Colonic mucosa (tissue), 4 donors: ENCODE data around the gene SFI1. TPM values are rescaled to one million over a fixed set of nuclear protein-coding genes. Genes with fewer than 3 reads are reported as not detected.

Experiments used
- DNase-seq: peaks from one replicate; pipeline ENCODE4 v3.0.0-alpha.2; 2020
- H3K27ac ChIP-seq: fragments of 200-600 bp; one replicate; pipeline ENCODE4 v1.8.0; 2021
- H3K27me3 ChIP-seq: fragments of 200-600 bp; one replicate; pipeline ENCODE4 v1.8.0; 2021
- H3K36me3 ChIP-seq: fragments of 200-600 bp; one replicate; pipeline ENCODE4 v1.8.0; 2021
- H3K4me1 ChIP-seq: fragments of 200-600 bp; one replicate; pipeline ENCODE4 v1.8.0; 2021; ENCODE audit warnings: mild to moderate bottlenecking
- H3K4me3 ChIP-seq: fragments of 200-600 bp; one replicate; pipeline ENCODE4 v1.8.0; 2021
- H3K9ac ChIP-seq, 2 donors: one replicate each; pipeline ENCODE4 v1.7.0; 2013; ENCODE audit warnings: control low read depth in 2 of 2, low read depth in 2 of 2, low read length in 2 of 2
- H3K9me3 ChIP-seq: fragments of 200-600 bp; one replicate; pipeline ENCODE4 v1.8.0; 2021
- intact Hi-C: fragments of 100-400 bp; cut with DNase I; formaldehyde crosslinking; loops from one replicate; pipeline ENCODE4 v1.14.1; 2022
- total RNA-seq, 2 donors: library from RNA; stranded (reverse); fragmentation: NEBNext Ultra II Directional in 1 of 2; extraction: Animal tissue kit (Norgen Biotek cat#: 25700) in 1 of 2; gene quantifications; one replicate each; pipeline ENCODE4 v1.2.1, GENCODE V29; 2021
- TF ChIP-seq, protein P1 (sequence below): fragments of 200-600 bp; IDR thresholded peaks from one replicate; pipeline ENCODE4 v1.8.0; 2022; ENCODE audit warnings: antibody characterized with exemption, mild to moderate bottlenecking
- donor health status: healthy.
- donor health status: DM: no; HTN: no; CAD: no.
- donor health status: DM: no; HTN: no; CAD: no.

Gene SFI1, protein sequence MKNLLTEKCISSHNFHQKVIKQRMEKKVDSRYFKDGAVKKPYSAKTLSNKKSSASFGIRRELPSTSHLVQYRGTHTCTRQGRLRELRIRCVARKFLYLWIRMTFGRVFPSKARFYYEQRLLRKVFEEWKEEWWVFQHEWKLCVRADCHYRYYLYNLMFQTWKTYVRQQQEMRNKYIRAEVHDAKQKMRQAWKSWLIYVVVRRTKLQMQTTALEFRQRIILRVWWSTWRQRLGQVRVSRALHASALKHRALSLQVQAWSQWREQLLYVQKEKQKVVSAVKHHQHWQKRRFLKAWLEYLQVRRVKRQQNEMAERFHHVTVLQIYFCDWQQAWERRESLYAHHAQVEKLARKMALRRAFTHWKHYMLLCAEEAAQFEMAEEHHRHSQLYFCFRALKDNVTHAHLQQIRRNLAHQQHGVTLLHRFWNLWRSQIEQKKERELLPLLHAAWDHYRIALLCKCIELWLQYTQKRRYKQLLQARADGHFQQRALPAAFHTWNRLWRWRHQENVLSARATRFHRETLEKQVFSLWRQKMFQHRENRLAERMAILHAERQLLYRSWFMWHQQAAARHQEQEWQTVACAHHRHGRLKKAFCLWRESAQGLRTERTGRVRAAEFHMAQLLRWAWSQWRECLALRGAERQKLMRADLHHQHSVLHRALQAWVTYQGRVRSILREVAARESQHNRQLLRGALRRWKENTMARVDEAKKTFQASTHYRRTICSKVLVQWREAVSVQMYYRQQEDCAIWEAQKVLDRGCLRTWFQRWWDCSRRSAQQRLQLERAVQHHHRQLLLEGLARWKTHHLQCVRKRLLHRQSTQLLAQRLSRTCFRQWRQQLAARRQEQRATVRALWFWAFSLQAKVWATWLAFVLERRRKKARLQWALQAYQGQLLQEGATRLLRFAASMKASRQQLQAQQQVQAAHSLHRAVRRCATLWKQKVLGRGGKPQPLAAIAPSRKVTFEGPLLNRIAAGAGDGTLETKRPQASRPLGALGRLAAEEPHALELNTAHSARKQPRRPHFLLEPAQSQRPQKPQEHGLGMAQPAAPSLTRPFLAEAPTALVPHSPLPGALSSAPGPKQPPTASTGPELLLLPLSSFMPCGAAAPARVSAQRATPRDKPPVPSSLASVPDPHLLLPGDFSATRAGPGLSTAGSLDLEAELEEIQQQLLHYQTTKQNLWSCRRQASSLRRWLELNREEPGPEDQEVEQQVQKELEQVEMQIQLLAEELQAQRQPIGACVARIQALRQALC
- 10 to 100 TPM; 24.1 to 47.8 TPM for total RNA-seq

- Histone ChIP-seq H3K36me3 (no peaks in the 10 kb centered on the region), H3K27ac (peak within 1 kb of the TSS; percentile 89), H3K27me3 (no peaks in the 10 kb centered on the region), H3K4me3 (peak within 1 kb of the TSS; percentile 89), H3K9me3 (no peaks in the 10 kb centered on the region), H3K9ac (peak within 1 kb of the TSS; percentile 76 to 93), H3K4me1 (no peaks in the 10 kb centered on the region)
- DNase-seq: peak; percentile 96
- TF ChIP-seq, protein P1, sequence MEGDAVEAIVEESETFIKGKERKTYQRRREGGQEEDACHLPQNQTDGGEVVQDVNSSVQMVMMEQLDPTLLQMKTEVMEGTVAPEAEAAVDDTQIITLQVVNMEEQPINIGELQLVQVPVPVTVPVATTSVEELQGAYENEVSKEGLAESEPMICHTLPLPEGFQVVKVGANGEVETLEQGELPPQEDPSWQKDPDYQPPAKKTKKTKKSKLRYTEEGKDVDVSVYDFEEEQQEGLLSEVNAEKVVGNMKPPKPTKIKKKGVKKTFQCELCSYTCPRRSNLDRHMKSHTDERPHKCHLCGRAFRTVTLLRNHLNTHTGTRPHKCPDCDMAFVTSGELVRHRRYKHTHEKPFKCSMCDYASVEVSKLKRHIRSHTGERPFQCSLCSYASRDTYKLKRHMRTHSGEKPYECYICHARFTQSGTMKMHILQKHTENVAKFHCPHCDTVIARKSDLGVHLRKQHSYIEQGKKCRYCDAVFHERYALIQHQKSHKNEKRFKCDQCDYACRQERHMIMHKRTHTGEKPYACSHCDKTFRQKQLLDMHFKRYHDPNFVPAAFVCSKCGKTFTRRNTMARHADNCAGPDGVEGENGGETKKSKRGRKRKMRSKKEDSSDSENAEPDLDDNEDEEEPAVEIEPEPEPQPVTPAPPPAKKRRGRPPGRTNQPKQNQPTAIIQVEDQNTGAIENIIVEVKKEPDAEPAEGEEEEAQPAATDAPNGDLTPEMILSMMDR: no peak
- intact Hi-C loops: no loop called here
Observed at GRCh38 chr22:31496007-31496734, at the start of gene SFI1. Gene SFI1 (plus strand): TSS chr22:31496536. CDS start chr22:31508285, 11,749 bp downstream.

- no peak overlapping the region for H3K27ac ChIP-seq
- no peak overlapping the region for H3K9ac ChIP-seq
- DNase-seq: no peak
- no peak overlapping the region for H3K4me3 ChIP-seq
- peaks cover under 1% of the 10 kb centered on the region for H3K36me3 ChIP-seq
- no peaks in the 10 kb centered on the region for H3K27me3 ChIP-seq
- TF ChIP-seq, protein P1: no peak
- H3K9me3 ChIP-seq: no peaks in the 10 kb centered on the region
- H3K4me1 ChIP-seq: no peaks in the 10 kb centered on the region
- intact Hi-C loops: no loop called here
Observed at GRCh38 chr22:31446767-31447166, 49.6 kb upstream of the SFI1 start.

DNA sequence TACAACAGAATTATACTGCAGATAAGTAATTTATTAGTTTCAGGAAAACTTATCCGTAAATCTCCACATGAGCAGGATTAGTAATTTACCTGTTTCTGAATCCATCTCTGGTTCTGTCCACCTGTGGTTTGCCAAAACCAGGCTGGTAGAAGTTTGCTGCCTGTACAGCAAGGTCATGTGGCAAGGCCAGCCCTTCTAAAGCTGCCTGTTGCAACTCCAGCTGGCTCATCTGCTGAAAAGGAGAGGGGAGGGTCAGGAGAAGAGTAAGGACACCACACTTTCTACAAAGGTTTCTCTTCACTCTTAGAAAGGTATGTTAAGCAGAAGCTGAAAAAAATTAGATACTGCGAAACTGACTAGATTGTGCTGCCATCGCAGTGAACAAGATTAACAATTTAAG is 49.0 kb upstream of the SFI1 start:
- TF ChIP-seq, protein P1: no peak
- H3K4me3 ChIP-seq: no peak overlapping the region
- H3K27me3 ChIP-seq: no peaks in the 10 kb centered on the region
- H3K9ac ChIP-seq: no peak overlapping the region
- intact Hi-C loops: no loop called here
- H3K9me3 ChIP-seq: no peaks in the 10 kb centered on the region
- H3K36me3 ChIP-seq: no peaks in the 10 kb centered on the region
- no peaks in the 10 kb centered on the region for H3K4me1 ChIP-seq
- no peak overlapping the region for H3K27ac ChIP-seq
- no peak for DNase-seq

GRCh38 chr22:31448382-31448781 is 48.0 kb upstream of the SFI1 start:
- Histone ChIP-seq H3K36me3 (no peaks in the 10 kb centered on the region), H3K9me3 (no peaks in the 10 kb centered on the region), H3K4me3 (no peak overlapping the region), H3K9ac (no peak overlapping the region), H3K27me3 (no peaks in the 10 kb centered on the region), H3K27ac (no peak overlapping the region), H3K4me1 (no peaks in the 10 kb centered on the region)
- DNase-seq: no peak
- TF ChIP-seq, protein P1: no peak
- intact Hi-C loops: no loop called here
